Gastroesophageal sphincter (tissue), 3 donors: ENCODE results near the gene ATRAID.

ENCODE experiments used
- EP300 ChIP-seq: sonication (generic); formaldehyde crosslinking; IDR thresholded peaks from one replicate; pipeline ENCODE4 v1.6.1; 2017; ENCODE audit warnings: antibody characterized with exemption, mild to moderate bottlenecking
- POLR2A ChIP-seq, 2 donors: fragments of 450-650 bp; IDR thresholded peaks; one replicate each; pipeline ENCODE4 v1.6.1; 2017; ENCODE audit warnings: antibody characterized with exemption in 2 of 2, mild to moderate bottlenecking in 2 of 2, moderate library complexity in 1 of 2
- POLR2AphosphoS5 ChIP-seq: sonication (generic); formaldehyde crosslinking; IDR thresholded peaks from one replicate; pipeline ENCODE4 v1.6.1; 2017; ENCODE audit warnings: antibody characterized with exemption
- TF ChIP-seq, protein P1 (sequence below), 4 experiments: fragments of 200-600 bp in 2 of 4; fragments of 450-650 bp in 2 of 4; sonication (generic) in 1 of 4; IDR thresholded peaks; one replicate each; pipeline ENCODE4 v1.5.1; 2017 to 2019; ENCODE audit warnings: antibody characterized with exemption in 4 of 4, mild to moderate bottlenecking in 2 of 4, moderate library complexity in 2 of 4

- TF ChIP-seq, protein P1, sequence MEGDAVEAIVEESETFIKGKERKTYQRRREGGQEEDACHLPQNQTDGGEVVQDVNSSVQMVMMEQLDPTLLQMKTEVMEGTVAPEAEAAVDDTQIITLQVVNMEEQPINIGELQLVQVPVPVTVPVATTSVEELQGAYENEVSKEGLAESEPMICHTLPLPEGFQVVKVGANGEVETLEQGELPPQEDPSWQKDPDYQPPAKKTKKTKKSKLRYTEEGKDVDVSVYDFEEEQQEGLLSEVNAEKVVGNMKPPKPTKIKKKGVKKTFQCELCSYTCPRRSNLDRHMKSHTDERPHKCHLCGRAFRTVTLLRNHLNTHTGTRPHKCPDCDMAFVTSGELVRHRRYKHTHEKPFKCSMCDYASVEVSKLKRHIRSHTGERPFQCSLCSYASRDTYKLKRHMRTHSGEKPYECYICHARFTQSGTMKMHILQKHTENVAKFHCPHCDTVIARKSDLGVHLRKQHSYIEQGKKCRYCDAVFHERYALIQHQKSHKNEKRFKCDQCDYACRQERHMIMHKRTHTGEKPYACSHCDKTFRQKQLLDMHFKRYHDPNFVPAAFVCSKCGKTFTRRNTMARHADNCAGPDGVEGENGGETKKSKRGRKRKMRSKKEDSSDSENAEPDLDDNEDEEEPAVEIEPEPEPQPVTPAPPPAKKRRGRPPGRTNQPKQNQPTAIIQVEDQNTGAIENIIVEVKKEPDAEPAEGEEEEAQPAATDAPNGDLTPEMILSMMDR (IDR thresholded peaks at IDR 0.05): no peak
- TF ChIP-seq POLR2A (IDR thresholded peaks at IDR 0.05) (no peak), POLR2AphosphoS5 (no peak), EP300 (no peak)
These were observed 7.2 kb downstream of the ATRAID start for GRCh38 chr2:27219091-27219490.
